RWPE2 (cell line): Measurements from ENCODE around the gene BRD1.
A peak's percentile ranks its signal among the peaks of the same experiment; 100 is the strongest.

ENCODE experiments used
- ATAC-seq: fragments of 200-7000 bp; cut with Tn5 transposase; 3 replicates; pipeline ENCODE4 v1.9.1; 2021; ENCODE audit warnings: low read depth
- DNase-seq: peaks from one replicate; pipeline ENCODE4 v3.0.0-alpha.2; 2020; ENCODE audit warnings: low spot score
- H3K27ac ChIP-seq: fragments of 450-650 bp; 2 replicates; pipeline ENCODE4 v1.5.1; 2017; ENCODE audit warnings: mild to moderate bottlenecking; ENCODE audit not compliant: poor library complexity, severe bottlenecking
- H3K27me3 ChIP-seq: fragments of 250-450 bp; sonication (Bioruptor Pico); 2 replicates; pipeline ENCODE4 v1.5.1; 2021; ENCODE audit warnings: mild to moderate bottlenecking, moderate library complexity; ENCODE audit not compliant: insufficient read depth, poor library complexity, severe bottlenecking
- H3K36me3 ChIP-seq: fragments of 250-450 bp; sonication (Bioruptor Pico); 2 replicates; pipeline ENCODE4 v1.5.1; 2020; ENCODE audit warnings: low read depth, mild to moderate bottlenecking, moderate library complexity
- H3K4me1 ChIP-seq: fragments of 250-450 bp; sonication (Bioruptor Pico); 2 replicates; pipeline ENCODE4 v1.5.1; 2021; ENCODE audit warnings: mild to moderate bottlenecking, moderate library complexity; ENCODE audit not compliant: insufficient read depth, poor library complexity, severe bottlenecking
- H3K4me3 ChIP-seq: fragments of 250-450 bp; sonication (Bioruptor Pico); 2 replicates; pipeline ENCODE4 v1.5.1; 2021; ENCODE audit warnings: mild to moderate bottlenecking, moderate library complexity; ENCODE audit not compliant: severe bottlenecking
- H3K9me3 ChIP-seq: fragments of 250-450 bp; sonication (Bioruptor Pico); 2 replicates; pipeline ENCODE4 v1.5.1; 2021; ENCODE audit warnings: mild to moderate bottlenecking, moderate library complexity; ENCODE audit not compliant: severe bottlenecking
- CTCF ChIP-seq: fragments of 450-650 bp; IDR thresholded peaks from one replicate; pipeline ENCODE4 v1.5.1; 2017; ENCODE audit warnings: mild to moderate bottlenecking, moderate library complexity; ENCODE audit not compliant: poor library complexity, severe bottlenecking

The BRD1 gene

GRCh38 chr22:49736538-49736937, 91.1 kb downstream of the BRD1 start:
- Histone ChIP-seq H3K36me3 (no peaks in the 10 kb centered on the region), H3K4me3 (no peak overlapping the region), H3K27me3 (no peaks in the 10 kb centered on the region), H3K9me3 (no peaks in the 10 kb centered on the region), H3K4me1 (no peaks in the 10 kb centered on the region), H3K27ac (no peak overlapping the region)
- no peak for TF ChIP-seq CTCF
- DNase-seq (no peak), ATAC-seq (no peak)

GRCh38 chr22:49735901-49736421, 91.7 kb downstream of the BRD1 start:
- Histone ChIP-seq H3K27ac (no peak overlapping the region), H3K4me3 (no peak overlapping the region), H3K9me3 (no peaks in the 10 kb centered on the region), H3K4me1 (no peaks in the 10 kb centered on the region), H3K27me3 (no peaks in the 10 kb centered on the region), H3K36me3 (no peaks in the 10 kb centered on the region)
- DNase-seq (no peak), ATAC-seq (no peak)
- no peak for TF ChIP-seq CTCF

DNA sequence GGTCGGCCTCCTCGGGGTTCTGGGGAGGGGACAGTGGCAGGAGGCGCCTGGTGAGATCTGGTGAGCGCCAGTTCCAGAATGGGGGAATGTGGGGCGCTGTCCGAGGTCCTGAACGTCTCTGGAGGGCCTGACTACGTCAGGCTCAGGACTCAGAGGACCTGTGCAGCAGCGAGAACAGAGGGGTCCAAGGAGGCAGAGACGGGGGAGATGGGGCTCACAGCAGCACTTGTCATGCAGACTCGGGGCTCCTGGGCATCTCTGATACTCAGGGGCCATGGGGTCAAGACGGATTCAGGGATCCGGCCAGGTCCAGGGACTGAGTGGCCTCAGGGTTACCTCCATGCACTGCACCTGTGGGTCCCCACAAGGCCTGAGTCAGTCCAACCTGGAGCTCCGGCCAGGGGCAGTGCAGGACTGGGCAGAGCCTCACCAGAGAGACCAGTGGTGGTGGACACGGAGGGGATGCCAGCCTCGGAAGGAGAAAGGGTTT, 92.2 kb downstream of the BRD1 start:
- peak; percentile 46 for DNase-seq

DNA sequence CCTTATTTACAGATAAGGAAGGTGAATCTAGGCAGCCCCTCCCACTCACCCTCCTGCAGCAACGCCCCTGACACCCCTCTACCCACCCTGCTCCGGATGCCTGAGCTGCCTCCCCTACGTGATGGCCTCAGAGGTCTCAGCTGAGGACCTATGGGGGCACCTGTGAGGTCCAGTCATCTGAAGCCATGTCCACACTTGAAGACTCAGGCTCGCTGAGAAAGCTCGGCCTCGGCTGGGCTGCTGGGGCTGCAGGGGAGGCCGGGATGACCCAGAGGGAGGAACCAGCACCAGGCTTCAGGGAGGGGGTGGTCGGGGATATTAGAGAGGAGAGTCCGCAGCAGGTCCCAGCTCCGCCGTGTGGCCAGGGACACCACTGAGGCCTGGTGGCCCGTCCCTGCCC, 92.8 kb downstream of the BRD1 start:
- no peak for TF ChIP-seq CTCF
- no peaks in the 10 kb centered on the region for H3K4me1 ChIP-seq
- H3K27me3 ChIP-seq = no peaks in the 10 kb centered on the region
- ATAC-seq = no peak
- H3K4me3 ChIP-seq = no peak overlapping the region
- peak; percentile 44 for DNase-seq
- H3K27ac ChIP-seq = no peak overlapping the region
- no peaks in the 10 kb centered on the region for H3K36me3 ChIP-seq
- H3K9me3 ChIP-seq = no peaks in the 10 kb centered on the region

More for the DNA sequence above, 92.2 kb downstream of the BRD1 start:
- Histone ChIP-seq H3K27me3 (no peaks in the 10 kb centered on the region), H3K4me3 (no peak overlapping the region), H3K4me1 (no peaks in the 10 kb centered on the region), H3K36me3 (no peaks in the 10 kb centered on the region), H3K27ac (no peak overlapping the region), H3K9me3 (no peaks in the 10 kb centered on the region)
- no peak for TF ChIP-seq CTCF
- ATAC-seq = 0 out of 3 replicates have a peak, but pooled peaks have one; percentile 33

- Histone ChIP-seq H3K4me1 (no peaks in the 10 kb centered on the region), H3K9me3 (no peaks in the 10 kb centered on the region), H3K27ac (no peak overlapping the region), H3K4me3 (no peak overlapping the region), H3K27me3 (no peaks in the 10 kb centered on the region), H3K36me3 (no peaks in the 10 kb centered on the region)
- ATAC-seq (no peak), DNase-seq (no peak)
- no peak for TF ChIP-seq CTCF
Measured at GRCh38 chr22:49734390-49734789, 93.3 kb downstream of the BRD1 start.
